ENCODE data around the gene SLC10A1. TPM values are rescaled to one million over a fixed set of nuclear protein-coding genes. Genes with fewer than 3 reads are reported as not detected.

Gene SLC10A1
- polyA plus RNA-seq, 1 donor (not counting 4 experiments of a cell fraction or from before 2014, with no cell fraction given): not detected

- Histone ChIP-seq H3K27me3 (ENCODE audit: control insufficient read depth, extremely low read depth, insufficient read depth, low read length) (no peaks in the 10 kb centered on the region), H2AFZ (ENCODE audit: control insufficient read depth, low read length) (no peak overlapping the region), H3K9me3 (ENCODE audit: control insufficient read depth, low read depth, low read length) (no peaks in the 10 kb centered on the region), H3K4me2 (ENCODE audit: control insufficient read depth, extremely low read depth, insufficient read depth, low read depth, low read length) (no peak overlapping the region), H3K9me1 (ENCODE audit: control insufficient read depth, extremely low read depth, insufficient read depth, low read length) (peaks cover 2% of the 10 kb centered on the region), H3K4me3 (ENCODE audit: control insufficient read depth in 2 of 3, extremely low read depth in 1 of 3, insufficient read depth in 2 of 3, low read depth in 1 of 3, low read length in 3 of 3) (no peak overlapping the region), H3K79me2 (ENCODE audit: control insufficient read depth, insufficient read depth, low read length) (peaks cover 40% of the 10 kb centered on the region), H4K20me1 (ENCODE audit: control insufficient read depth, extremely low read depth, insufficient read depth, low read length) (peaks cover 20% of the 10 kb centered on the region), H3K4me1 (ENCODE audit: control insufficient read depth, extremely low read depth, insufficient read depth, low read length) (peaks cover 14% of the 10 kb centered on the region), H3K9ac (ENCODE audit: control insufficient read depth, extremely low read depth, insufficient read depth, low read length) (no peak overlapping the region), H3K27ac (ENCODE audit: control insufficient read depth, insufficient read depth, low read length) (no peak overlapping the region), H3K36me3 (ENCODE audit: control insufficient read depth in 2 of 2, extremely low read depth in 1 of 2, insufficient read depth in 2 of 2, low read length in 2 of 2) (peaks cover 29 to 57% of the 10 kb centered on the region in 2 experiments)
- no peak for DNase-seq (ENCODE audit: low read depth, low spot score)
- dilution Hi-C loops (cut with MboI; ENCODE audit: extremely low pct_ligation_motif_present, low sequenced_read_pairs): no loop called here
- FAIRE-seq: no peak
- TF ChIP-seq EZH2 (IDR thresholded peaks at IDR 0.05; ENCODE audit: low read length): no peak
- no peak for TF ChIP-seq CTCF (optimal IDR thresholded peaks at IDR 0.05 in 1 of 3, IDR thresholded peaks at IDR 0.05 in 1 of 3, conservative IDR thresholded peaks at IDR 0.05 in 1 of 3; ENCODE audit: extremely low read depth in 1 of 3, insufficient read depth in 2 of 3, low read length in 3 of 3)
Measured at GRCh38 chr14:69770559-69770958, 26.5 kb downstream of the SLC10A1 start.

GRCh38 chr14:69769623-69770022 lies 27.4 kb downstream of the SLC10A1 start:
- Histone ChIP-seq H3K4me2 (ENCODE audit: control insufficient read depth, extremely low read depth, insufficient read depth, low read depth, low read length) (no peak overlapping the region), H3K9ac (ENCODE audit: control insufficient read depth, extremely low read depth, insufficient read depth, low read length) (no peak overlapping the region), H3K4me1 (ENCODE audit: control insufficient read depth, extremely low read depth, insufficient read depth, low read length) (peaks cover 14% of the 10 kb centered on the region), H3K27me3 (ENCODE audit: control insufficient read depth, extremely low read depth, insufficient read depth, low read length) (no peaks in the 10 kb centered on the region), H3K36me3 (ENCODE audit: control insufficient read depth in 2 of 2, extremely low read depth in 1 of 2, insufficient read depth in 2 of 2, low read length in 2 of 2) (peaks cover 28 to 57% of the 10 kb centered on the region in 2 experiments), H3K79me2 (ENCODE audit: control insufficient read depth, insufficient read depth, low read length) (peaks cover 40% of the 10 kb centered on the region), H2AFZ (ENCODE audit: control insufficient read depth, low read length) (no peak overlapping the region), H3K27ac (ENCODE audit: control insufficient read depth, insufficient read depth, low read length) (no peak overlapping the region), H4K20me1 (ENCODE audit: control insufficient read depth, extremely low read depth, insufficient read depth, low read length) (peaks cover 20% of the 10 kb centered on the region), H3K4me3 (ENCODE audit: control insufficient read depth in 2 of 3, extremely low read depth in 1 of 3, insufficient read depth in 2 of 3, low read depth in 1 of 3, low read length in 3 of 3) (no peak overlapping the region), H3K9me3 (ENCODE audit: control insufficient read depth, low read depth, low read length) (no peaks in the 10 kb centered on the region), H3K9me1 (ENCODE audit: control insufficient read depth, extremely low read depth, insufficient read depth, low read length) (peaks cover 2% of the 10 kb centered on the region)
- TF ChIP-seq CTCF (optimal IDR thresholded peaks at IDR 0.05 in 1 of 3, IDR thresholded peaks at IDR 0.05 in 1 of 3, conservative IDR thresholded peaks at IDR 0.05 in 1 of 3; ENCODE audit: extremely low read depth in 1 of 3, insufficient read depth in 2 of 3, low read length in 3 of 3): no peak
- no peak for TF ChIP-seq EZH2 (IDR thresholded peaks at IDR 0.05; ENCODE audit: low read length)
- DNase-seq (ENCODE audit: low read depth, low spot score): no peak
- no peak for FAIRE-seq
- dilution Hi-C loops (cut with MboI; ENCODE audit: extremely low pct_ligation_motif_present, low sequenced_read_pairs): no loop called here

All from keratinocyte (primary cell).